Neutrophil (primary cell): ENCODE results near the gene PRPSAP2.

Source experiments
- H3K27ac ChIP-seq: fragments of 200-600 bp; sonication (generic); 2 replicates; pipeline ENCODE4 v1.5.1; 2016; ENCODE audit warnings: mild to moderate bottlenecking, moderate library complexity
- H3K27me3 ChIP-seq: fragments of 200-600 bp; sonication (generic); 2 replicates; pipeline ENCODE4 v1.6.0; 2016; ENCODE audit warnings: mild to moderate bottlenecking
- H3K36me3 ChIP-seq: fragments of 200-600 bp; sonication (generic); 2 replicates; pipeline ENCODE4 v1.5.1; 2017
- H3K4me1 ChIP-seq, 2 experiments: fragments of 200-600 bp in 1 of 2; sonication (generic) in 1 of 2; 1 replicate in 1 of 2; 2 replicates in 1 of 2; pipeline versions ENCODE4 v1.5.1 to v1.6.1; 2013 to 2016; ENCODE audit warnings: low read depth in 1 of 2, low read length in 1 of 2, mild to moderate bottlenecking in 1 of 2, moderate library complexity in 1 of 2; ENCODE audit not compliant: control insufficient read depth in 1 of 2, insufficient read depth in 1 of 2
- H3K4me3 ChIP-seq, 2 experiments: fragments of 200-600 bp in 1 of 2; sonication (generic) in 1 of 2; 1 replicate in 1 of 2; 2 replicates in 1 of 2; pipeline ENCODE4 v1.5.1; 2013 to 2016; ENCODE audit warnings: low read depth in 1 of 2, low read length in 1 of 2, mild to moderate bottlenecking in 1 of 2, moderate library complexity in 1 of 2
- H3K9me3 ChIP-seq: fragments of 200-600 bp; sonication (generic); 2 replicates; pipeline ENCODE4 v1.5.1; 2016
- CTCF ChIP-seq: fragments of 200-600 bp; sonication (generic); IDR thresholded peaks from 2 replicates; pipeline ENCODE4 v1.5.1; 2016; ENCODE audit warnings: antibody characterized with exemption

The PRPSAP2 gene

GRCh38 chr17:18896146-18896545 lies 38.2 kb downstream of the PRPSAP2 start:
- no peak overlapping the region for H3K27ac ChIP-seq
- H3K4me1 ChIP-seq: peaks cover 10 to 14% of the 10 kb centered on the region in 2 experiments
- TF ChIP-seq CTCF: no peak
- no peaks in the 10 kb centered on the region for H3K27me3 ChIP-seq
- H3K9me3 ChIP-seq: no peaks in the 10 kb centered on the region
- no peak overlapping the region for H3K4me3 ChIP-seq
- H3K36me3 ChIP-seq: peaks cover 10% of the 10 kb centered on the region

GRCh38 chr17:18896947-18897346 lies 39.0 kb downstream of the PRPSAP2 start:
- H3K36me3 ChIP-seq: peaks cover 2% of the 10 kb centered on the region
- no peak for TF ChIP-seq CTCF

DNA sequence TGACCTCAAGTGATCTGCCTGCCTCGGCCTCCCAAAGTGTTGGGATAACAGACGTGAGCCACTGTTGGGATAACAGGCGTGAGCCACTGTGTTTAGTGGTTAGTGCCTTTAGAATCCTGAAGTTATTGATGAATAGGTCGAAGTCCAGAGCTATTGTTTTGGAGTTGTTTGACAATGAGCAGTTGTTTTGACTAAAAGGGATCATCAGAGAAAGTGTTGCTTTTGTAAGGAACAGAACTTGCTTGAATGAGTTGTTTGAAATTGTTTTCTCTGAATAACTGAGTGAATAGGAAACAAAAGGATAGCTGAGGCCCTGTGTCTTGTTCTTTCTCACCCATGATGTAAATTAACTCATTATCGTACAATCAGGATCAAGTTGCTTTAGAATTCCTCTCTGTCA lies 46.6 kb downstream of the PRPSAP2 start:
- no peak overlapping the region for H3K4me3 ChIP-seq
- no peak overlapping the region for H3K27ac ChIP-seq
- H3K4me1 ChIP-seq: peaks cover 19 to 20% of the 10 kb centered on the region in 2 experiments
- H3K27me3 ChIP-seq: no peaks in the 10 kb centered on the region
- no peaks in the 10 kb centered on the region for H3K9me3 ChIP-seq
- no peak for TF ChIP-seq CTCF
- peaks cover 22% of the 10 kb centered on the region for H3K36me3 ChIP-seq

More at GRCh38 chr17:18896947-18897346, 39.0 kb downstream of the PRPSAP2 start:
- Histone ChIP-seq H3K9me3 (no peaks in the 10 kb centered on the region), H3K4me1 (peaks cover 18 to 22% of the 10 kb centered on the region in 2 experiments), H3K4me3 (no peak overlapping the region), H3K27me3 (no peaks in the 10 kb centered on the region), H3K27ac (no peak overlapping the region)

- no peak for TF ChIP-seq CTCF
- Histone ChIP-seq H3K4me3 (no peak overlapping the region), H3K4me1 (peaks cover 19% of the 10 kb centered on the region in 2 experiments), H3K27ac (no peak overlapping the region), H3K27me3 (no peaks in the 10 kb centered on the region), H3K36me3 (peaks cover 22% of the 10 kb centered on the region), H3K9me3 (no peaks in the 10 kb centered on the region)
Observed at GRCh38 chr17:18905226-18905625, 47.3 kb downstream of the PRPSAP2 start.

- Histone ChIP-seq H3K27me3 (no peaks in the 10 kb centered on the region), H3K36me3 (peaks cover 39% of the 10 kb centered on the region), H3K27ac (no peak overlapping the region), H3K4me3 (no peak overlapping the region), H3K4me1 (no peaks in the 10 kb centered on the region), H3K9me3 (no peaks in the 10 kb centered on the region)
- no peak for TF ChIP-seq CTCF
Observed at GRCh38 chr17:18910326-18910725, 52.4 kb downstream of the PRPSAP2 start.

DNA sequence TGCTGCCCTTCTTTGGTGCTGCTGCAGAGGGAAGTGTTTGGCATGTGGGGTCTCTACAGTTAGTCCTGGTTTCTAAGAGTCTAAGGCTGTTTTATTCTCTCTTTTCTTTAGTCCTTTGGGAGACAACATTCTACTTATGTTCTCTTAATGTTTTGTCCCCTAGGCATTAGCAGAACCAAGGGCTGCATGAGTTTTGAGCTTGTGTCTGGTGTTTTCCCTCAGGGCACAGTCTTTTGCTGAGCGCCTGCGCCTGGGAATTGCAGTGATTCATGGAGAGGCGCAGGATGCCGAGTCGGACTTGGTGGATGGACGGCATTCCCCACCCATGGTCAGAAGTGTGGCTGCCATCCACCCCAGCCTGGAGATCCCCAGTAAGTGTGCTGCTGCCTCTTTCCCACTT lies 53.0 kb downstream of the PRPSAP2 start:
- H3K9me3 ChIP-seq: no peaks in the 10 kb centered on the region
- H3K27me3 ChIP-seq: no peaks in the 10 kb centered on the region
- peaks cover 41% of the 10 kb centered on the region for H3K36me3 ChIP-seq
- no peak overlapping the region for H3K4me3 ChIP-seq
- no peak overlapping the region for H3K27ac ChIP-seq
- H3K4me1 ChIP-seq: no peaks in the 10 kb centered on the region
- no peak for TF ChIP-seq CTCF
